HG03575 (cell line): Measurements from ENCODE around the gene RBM47.

Source experiments
- ATAC-seq: cut with Tn5 transposase; IDR thresholded peaks from one replicate; pipeline ENCODE4 v1.9.1; 2021; ENCODE audit not compliant: unreplicated experiment, insufficient number of reproducible peaks, low FRiP score; ENCODE audit errors: extremely low read depth

The RBM47 gene

GRCh38 chr4:40595981-40596380, 33.7 kb downstream of the RBM47 start:
- ATAC-seq: no peak

- ATAC-seq: no peak
Measured at GRCh38 chr4:40594261-40595178, 35.1 kb downstream of the RBM47 start.

GRCh38 chr4:40592034-40592433, 37.6 kb downstream of the RBM47 start:
- no peak for ATAC-seq

GRCh38 chr4:40587826-40588225, 41.8 kb downstream of the RBM47 start:
- no peak for ATAC-seq

GRCh38 chr4:40587351-40587750, 42.3 kb downstream of the RBM47 start:
- ATAC-seq: no peak

- ATAC-seq: no peak
Measured at GRCh38 chr4:40586729-40587128, 42.9 kb downstream of the RBM47 start.

- ATAC-seq: no peak
Measured at GRCh38 chr4:40586034-40586433, 43.6 kb downstream of the RBM47 start.

- no peak for ATAC-seq
Measured at GRCh38 chr4:40585201-40585799, 44.4 kb downstream of the RBM47 start.

- ATAC-seq: no peak
Measured at GRCh38 chr4:40584517-40585141, 45.0 kb downstream of the RBM47 start.

- no peak for ATAC-seq
Measured at GRCh38 chr4:40583850-40584439, 45.7 kb downstream of the RBM47 start.

- ATAC-seq: no peak
Measured at GRCh38 chr4:40582413-40582812, 47.3 kb downstream of the RBM47 start.

GRCh38 chr4:40581254-40582140, 48.2 kb downstream of the RBM47 start:
- ATAC-seq: no peak

- ATAC-seq: no peak
Measured at GRCh38 chr4:40579983-40580382, 49.7 kb downstream of the RBM47 start.

GRCh38 chr4:40577588-40578253, 51.9 kb downstream of the RBM47 start:
- no peak for ATAC-seq

- ATAC-seq: peak; percentile 37
Measured at GRCh38 chr4:40576651-40577480, 52.8 kb downstream of the RBM47 start.

- ATAC-seq: no peak
Measured at GRCh38 chr4:40575846-40576245, 53.8 kb downstream of the RBM47 start.

GRCh38 chr4:40573593-40574311, 55.9 kb downstream of the RBM47 start:
- ATAC-seq: no peak
